Activated effector memory CD4-positive, alpha-beta T cell treated with anti-CD3 and anti-CD28 coated beads, Interleukin-2, amount 50 U/mL, for 16 hours (primary cell): ENCODE results near the gene SIM2.

Experiments used
- DNase-seq: peaks from one replicate; pipeline ENCODE4 v3.0.0-alpha.2; 2020

SIM2 gene

DNA sequence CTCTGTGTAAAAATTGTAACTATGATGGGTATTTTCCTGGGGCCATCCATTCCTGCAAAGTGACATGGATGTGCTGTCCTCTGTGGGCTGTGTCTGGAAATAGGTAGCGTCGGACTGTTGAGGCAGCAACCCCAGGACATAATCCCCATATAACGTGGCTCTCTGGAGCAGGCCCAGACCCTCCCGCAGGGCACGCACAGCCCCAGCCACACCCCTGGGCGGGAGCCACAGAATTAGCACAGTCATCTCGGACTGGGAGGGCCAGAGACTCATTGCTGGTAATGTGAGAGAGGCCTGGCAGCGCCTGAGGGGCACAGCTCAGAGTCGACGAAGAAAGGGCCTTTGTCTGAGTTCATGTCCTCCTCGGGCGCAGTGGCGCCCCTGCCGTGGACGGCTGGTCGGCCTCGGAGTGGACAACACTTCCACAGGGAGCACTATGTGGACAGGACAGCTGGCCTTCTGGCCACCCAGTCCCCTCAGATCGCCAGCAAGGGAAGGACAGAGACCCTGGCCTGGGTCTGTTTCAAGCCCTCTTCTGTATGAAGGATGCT is 20.1 kb downstream of the SIM2 start:
- peak; percentile 56 for DNase-seq

DNA sequence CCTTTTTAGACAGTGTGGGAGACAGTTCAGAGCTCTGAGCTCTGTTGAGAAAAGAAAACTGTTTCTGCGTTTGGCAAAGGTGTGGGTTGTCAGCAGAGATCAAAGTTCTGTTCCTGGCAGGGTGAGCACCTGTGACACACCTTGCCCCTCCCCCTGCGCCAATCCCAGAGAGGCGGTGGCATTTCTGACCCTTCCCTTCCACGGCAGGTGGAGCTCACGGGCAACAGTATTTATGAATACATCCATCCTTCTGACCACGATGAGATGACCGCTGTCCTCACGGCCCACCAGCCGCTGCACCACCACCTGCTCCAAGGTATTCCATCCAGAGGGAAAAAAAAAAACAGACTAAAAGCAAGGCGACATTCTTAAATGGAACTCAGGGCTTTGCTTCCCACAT is 20.7 kb downstream of the SIM2 start:
- peak; percentile 37 for DNase-seq

DNA sequence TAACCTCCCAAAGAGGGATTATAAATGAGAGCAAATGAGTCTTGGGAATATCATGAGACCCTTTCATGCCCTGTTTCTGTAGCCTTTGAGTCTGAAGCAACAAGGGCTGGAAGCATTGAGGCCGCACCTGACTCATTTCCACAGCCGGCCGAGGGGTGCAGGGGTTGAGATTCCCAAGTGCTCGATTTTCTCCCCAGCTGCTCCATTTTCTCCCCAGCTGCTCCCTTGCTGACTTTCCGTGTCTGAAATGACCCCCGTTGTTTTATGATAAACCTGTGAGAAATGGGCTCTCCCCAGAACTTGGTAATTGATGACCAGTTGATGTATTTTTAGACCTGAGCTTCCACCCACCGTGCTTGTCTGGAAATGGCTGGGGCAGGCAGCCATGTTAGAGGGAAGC is 22.9 kb downstream of the SIM2 start:
- peak; percentile 13 for DNase-seq

DNA sequence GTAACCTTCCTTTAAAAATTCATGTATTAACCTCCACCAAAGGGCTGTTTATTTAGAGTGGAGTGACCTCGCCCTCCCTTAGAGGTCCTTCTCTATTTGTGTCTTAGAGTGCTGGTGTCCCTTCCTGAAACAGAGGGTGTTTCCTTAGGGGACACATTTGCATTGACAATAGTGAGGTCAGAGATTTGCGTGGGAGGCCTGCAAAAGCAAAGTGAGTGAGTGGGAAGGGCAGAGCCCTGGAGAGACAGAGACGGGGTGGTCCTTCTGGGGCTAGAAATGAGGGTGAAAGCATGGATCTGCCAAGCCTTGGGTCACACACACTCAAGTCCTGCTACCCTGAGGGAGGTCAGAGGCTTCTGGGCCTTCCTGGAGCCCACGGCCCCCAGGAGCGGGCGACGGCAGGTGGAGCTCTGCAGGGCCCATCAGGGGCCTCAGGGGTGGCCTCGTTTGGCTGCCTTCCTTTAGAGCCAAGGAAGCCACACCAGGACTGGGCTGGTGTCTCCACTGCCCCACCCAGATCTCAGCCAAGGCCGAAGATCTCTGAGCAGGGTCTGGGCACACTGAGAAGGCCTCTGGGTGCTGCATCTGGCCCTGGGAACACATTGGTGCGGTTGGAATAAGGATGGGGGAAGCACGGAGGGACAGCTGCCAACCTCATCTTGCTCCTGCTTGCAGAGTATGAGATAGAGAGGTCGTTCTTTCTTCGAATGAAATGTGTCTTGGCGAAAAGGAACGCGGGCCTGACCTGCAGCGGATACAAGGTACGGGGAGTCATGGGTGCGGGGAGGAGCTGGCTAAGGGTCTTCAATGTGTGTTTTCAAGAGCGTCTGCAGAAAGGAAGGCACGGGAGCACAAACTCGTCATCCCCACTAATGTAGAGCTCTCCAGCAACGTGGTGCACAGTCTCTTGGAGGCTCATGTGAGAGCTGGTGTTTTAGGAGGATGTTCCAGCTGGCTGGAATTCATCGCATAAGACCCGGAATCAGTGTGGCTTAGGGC is 23.8 kb downstream of the SIM2 start:
- DNase-seq, result peak; percentile 41

DNA sequence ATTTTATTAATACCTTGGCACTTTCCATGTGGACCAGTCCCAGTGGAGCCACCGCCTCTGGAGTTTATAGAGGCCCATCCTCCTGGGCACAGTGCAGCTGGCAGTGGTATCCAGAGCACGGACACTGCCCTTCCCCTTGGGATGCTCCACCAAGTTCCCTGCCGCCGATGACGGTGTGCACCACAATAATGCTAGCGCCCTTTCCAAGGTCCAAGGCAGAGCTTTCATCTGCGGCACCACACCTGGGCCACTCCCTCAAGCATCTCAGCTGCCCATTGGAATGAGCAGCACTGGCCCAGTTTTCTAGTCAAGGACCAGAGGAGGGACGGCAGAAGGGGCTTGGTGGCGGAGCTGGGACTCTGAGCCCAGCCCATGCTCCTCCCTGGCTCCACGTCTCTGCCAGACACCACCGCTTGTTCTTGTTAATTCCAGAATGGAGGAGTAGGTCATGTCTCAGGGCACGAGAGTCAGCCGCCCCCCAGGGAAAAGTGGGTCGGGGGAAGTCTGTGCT is 24.5 kb downstream of the SIM2 start:
- peak; percentile 54 for DNase-seq

DNA sequence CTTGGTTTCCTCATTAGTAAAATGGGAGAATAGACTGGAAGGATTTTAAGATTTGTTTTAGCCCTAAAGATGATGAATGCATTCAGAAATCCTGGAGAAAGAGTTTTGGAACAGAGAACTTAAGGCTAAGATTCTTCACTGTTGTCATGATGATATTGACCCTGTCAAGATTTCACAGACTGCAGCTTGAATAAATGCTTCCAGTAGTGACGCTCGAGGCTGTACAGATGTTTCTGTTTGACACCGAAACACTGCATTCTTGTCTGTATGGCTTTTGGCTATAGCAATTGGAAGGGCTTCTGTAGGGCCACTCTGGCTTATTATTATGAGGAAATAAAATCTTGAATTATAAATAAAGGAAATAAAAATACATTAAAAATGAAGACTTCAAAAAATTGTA is 25.7 kb downstream of the SIM2 start:
- no peak for DNase-seq

DNA sequence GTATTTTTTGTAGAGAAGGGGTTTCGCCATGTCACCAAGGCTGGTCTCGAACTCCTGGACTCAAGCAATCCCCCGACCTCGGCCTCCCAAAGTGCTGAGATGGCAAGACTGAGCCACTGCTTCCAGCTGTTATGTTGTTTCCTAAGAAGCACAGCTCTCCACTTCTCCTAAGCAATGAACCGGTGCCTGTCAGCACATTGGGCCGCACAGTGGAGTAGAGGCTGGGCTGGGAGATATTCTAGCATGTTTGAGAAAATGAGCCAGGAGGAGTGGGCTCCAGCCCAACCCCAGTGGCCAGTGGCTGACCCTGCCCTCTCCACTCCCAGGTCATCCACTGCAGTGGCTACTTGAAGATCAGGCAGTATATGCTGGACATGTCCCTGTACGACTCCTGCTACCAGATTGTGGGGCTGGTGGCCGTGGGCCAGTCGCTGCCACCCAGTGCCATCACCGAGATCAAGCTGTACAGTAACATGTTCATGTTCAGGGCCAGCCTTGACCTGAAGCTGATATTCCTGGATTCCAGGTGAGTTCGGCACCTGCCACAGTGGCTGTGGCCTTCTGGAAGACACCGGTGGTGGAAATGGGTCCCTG is 27.0 kb downstream of the SIM2 start:
- peak; percentile 50 for DNase-seq

DNA sequence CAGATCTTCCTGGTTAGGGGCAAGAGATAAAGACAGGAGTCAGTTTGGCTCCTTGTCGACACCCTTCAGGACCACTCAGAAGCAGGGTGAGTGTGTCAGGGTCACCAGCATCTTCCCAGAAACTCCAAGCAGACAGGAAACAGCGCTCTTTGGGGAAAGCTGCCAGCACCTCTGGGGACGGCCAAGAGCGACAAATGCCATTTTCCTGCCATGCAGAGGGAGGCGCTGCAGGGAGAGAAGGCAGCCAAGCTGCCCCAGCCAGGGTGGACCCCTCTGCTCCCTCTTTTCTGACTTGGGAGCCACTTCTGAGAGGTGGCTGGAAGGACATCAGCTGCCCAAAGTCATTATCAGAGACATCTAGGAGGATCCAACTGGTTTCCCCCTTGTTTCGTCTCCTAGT is 29.0 kb downstream of the SIM2 start:
- DNase-seq, result no peak

DNA sequence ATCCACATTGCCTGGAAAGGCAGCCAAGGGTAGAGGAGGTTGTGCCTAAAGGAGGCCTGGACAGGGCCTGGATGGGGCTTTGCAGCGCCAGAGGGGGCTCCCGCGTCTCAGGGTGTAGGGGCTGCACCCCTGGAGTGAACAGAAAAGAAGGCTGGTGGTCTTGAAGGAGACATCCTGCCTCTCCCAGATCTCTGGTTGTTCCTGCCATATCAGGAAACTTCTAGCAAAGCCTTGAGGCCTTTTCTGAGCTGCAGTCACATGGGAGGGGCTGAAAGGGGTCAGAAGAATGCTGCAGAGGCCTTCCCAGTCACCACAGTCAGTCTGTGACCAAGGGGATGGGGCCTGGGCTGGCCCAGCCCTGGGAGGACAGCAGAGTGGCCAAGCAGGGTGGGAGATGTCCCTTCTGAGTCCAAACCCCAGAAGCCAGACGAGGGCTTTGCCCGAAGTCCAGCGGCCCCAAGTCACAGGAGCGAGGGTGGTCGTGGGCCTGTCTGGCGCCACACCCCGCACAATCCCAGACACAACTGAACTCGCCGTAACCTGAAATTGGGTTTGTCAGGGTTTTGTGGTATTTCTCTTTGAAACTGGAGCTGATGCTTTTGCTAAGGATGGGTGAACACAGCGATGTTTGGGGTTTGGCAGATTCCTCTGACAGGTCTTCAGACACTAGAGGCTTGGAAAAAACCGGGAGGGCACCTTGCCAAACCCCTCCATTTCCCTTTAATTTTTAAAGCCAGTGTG is 29.6 kb downstream of the SIM2 start:
- peak; percentile 51 for DNase-seq

DNA sequence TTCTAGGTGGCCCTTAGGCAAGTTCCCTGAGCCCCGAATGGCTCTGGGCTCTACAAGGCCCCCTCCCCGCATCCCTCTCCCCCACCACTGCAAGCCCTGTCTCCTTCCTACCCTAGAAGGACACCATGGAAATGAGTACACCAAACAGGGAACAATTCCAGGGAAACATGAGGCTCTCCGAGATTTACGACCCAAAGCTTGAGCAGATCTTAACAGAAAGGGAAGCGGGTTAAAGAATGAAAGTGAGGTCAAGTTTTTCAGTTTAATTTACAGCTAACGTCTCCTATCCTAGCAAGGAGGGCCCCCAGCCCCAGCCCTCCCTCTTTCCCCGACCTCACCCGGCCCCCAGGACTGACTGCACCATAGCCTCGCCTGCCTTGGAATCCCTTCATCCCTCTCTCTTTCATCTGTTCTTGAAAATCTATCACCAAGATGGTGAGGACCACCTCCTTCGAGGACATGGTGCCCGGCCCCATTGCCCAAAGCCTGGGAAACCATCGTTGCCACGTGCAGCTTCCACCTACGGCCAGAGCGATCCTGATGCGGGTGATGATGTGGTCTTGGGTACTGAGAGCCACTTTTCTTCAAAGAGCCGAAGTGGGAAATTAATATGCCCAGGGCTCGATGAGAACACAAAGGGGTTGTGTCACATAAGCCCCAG is 30.5 kb downstream of the SIM2 start:
- peak; percentile 33 for DNase-seq

DNA sequence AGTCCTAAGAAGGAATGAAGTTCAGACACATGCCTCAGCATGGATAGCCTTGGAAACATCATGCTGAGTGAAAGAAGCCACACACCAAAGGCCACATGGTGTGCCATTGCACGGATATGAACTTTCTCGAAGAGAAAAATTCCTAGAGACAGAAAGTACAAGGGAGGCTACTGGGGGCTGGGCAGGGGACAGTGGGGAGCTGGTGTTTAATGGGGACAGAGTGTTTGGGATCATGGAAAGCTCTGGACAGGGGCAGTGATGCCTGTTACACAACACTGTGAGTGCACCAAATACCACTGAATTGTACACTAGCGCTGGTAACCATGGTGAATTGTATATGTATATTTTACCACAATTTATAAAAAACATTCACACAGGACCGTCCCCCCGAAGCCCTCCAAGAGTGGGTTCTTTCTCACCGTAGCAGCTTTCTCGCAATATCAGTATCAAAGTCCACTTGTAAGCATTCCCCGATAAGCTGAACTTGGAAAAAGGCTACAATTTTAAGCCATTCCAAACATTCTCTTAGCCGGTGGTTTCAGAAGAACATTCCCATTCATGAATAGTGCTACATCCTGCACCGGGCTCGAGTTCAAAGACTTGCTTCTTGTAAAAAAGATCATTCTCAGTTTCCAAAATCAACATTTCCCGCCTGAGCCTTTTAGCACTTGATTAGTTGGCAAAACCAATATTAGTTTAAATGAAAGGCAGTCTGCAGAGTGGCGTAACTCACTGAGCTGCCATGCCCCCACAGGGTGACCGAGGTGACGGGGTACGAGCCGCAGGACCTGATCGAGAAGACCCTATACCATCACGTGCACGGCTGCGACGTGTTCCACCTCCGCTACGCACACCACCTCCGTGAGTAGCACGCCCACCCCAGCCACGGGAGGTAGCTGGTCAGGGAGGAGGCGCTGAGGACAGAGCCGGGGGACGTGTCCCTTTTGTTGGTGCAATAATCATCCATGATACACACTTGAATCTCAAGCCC is 31.7 kb downstream of the SIM2 start:
- DNase-seq, result peak; percentile 46

DNA sequence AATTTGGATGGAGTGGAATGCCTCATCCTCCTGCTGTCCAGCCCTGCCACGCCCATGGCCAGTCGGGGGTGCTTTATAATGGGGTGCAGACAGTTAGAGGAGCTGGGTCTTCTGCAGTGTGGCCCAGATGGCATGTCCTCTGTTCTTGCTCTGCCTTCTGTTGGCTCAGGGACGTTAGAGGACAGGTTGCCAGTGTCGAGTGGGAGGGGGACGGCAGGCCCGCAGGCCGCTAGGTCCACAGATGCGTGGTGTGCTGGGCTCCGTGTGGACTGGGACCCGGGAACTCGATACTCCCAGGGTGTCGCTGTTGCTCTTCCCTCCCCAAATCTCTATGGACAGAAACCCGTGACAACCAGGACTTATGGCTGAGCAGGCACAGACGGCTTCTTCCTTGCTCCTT is 33.3 kb downstream of the SIM2 start:
- peak; percentile 19 for DNase-seq

DNA sequence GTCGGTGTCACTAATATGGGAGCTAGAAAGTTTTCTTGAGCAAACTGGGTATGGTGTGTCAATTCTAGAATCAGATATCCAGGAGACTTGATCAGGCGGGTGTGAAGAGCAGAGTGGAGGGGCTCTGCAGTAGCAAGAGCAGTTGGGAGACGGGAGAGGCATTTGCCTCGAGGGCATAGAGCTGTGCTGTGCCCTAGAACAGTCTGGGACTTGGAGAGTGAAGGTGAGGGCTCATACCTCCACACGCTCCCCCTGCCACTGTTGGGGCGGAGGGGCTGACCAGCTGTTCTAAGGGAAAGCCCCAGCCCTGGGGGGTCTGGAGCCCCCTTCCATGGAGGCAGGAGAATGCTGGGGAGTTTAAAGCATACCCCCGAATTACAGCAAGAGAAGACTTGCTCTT is 33.8 kb downstream of the SIM2 start:
- DNase-seq, result peak; percentile 9

DNA sequence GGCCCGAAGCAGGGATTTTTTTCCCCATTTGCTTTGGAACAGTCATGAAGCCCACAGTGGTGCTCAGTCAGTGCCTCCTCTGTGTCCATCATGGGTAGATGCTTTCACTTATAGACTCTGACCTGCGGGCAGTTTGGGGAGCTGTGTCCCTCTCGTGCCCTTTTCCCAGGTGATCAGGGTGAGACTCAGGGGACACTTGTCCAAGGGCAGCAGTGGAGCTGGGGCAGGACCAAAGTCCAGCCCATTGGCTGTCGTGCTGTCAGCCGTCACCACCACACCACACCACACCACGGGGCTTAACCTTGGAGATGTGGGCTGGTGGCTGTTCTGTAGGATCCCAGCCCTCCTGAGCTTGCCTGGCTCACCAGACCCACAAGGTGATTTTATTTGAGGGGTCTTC is 34.9 kb downstream of the SIM2 start:
- DNase-seq, result peak; percentile 30

DNA sequence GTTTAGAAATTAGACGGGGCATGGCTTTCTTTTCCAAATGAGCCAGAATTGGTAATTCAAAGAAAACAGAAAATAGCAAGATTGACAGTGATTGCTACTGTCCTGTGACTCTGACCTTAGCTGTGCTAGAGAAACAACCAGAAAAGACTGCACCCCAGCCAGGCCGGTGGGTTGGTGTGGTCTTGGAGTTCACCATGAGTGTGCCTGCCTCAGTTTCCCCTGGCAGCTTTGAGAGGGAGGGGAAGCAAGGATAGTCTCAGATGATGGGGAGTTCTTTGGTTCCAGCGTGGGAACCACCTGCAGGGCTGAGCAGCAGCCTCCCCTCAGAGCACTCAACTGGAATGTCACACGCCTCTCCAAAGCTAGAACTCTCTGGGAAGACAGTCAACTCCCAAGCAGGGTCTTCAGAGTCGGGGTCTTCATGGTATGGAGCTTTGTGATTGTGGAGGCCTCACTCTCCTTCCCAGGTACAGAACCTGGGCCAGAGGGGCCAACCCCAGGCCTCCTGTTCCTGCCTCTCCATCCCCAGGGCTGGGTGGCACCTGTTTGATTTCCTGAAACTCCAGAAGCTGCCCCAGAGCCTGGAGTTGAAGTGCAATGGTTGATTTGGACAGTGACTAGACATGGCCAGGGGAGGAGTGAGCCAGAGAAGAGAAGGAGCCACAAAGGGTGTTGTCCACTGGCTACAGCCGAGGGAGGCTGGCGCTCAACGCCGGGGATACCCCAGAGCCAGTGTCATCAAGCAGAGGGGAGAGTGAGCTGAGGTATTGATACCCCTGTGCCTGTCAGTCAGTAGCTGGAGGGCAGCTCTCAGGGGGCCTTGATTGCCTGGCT is 35.7 kb downstream of the SIM2 start:
- DNase-seq, result peak; percentile 28

DNA sequence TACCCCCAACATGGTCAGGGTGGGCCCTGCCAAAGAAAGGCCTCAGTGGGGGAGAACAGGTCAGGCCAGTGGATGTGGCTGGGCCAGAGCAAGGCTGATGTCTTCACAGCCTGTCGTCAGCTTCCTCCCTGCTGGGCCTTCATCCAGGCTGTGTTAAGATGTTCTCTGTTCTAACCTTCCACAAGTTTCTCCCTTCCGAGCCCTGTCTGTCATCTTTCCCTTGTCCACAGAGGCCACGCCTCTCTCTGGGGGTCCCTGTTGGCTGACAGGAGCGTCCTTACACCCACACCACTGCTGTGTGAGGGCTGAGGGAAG is 36.2 kb downstream of the SIM2 start:
- peak; percentile 6 for DNase-seq

DNA sequence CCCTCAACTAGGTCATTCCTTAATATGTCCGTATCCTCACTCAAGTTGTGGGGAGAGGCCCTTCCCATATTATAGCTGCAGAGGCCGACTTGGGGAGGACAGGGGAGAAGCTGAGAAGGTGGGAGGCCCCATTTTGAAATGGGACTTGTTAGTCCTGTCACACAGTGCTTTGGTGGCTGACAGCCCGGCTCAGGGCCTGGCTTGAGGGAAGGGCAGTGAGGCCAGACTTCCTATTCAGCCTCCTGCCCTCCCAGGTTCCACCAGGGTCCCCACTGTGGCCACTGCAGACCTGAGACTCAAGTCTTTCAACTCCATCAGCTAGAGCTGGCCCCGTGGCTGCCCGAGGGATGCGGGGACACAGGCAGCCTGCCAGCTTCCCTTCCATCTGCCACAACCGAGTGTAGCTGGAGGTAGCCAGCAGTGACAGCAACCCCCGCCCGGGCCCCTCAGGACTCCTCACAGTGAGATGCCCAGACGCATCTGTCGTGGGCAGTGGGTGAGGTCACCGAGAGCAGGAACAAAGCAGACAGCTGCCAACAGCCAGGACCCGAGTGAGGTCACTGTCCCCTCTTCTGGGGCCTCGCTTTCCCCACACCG is 36.9 kb downstream of the SIM2 start:
- peak; percentile 50 for DNase-seq

DNA sequence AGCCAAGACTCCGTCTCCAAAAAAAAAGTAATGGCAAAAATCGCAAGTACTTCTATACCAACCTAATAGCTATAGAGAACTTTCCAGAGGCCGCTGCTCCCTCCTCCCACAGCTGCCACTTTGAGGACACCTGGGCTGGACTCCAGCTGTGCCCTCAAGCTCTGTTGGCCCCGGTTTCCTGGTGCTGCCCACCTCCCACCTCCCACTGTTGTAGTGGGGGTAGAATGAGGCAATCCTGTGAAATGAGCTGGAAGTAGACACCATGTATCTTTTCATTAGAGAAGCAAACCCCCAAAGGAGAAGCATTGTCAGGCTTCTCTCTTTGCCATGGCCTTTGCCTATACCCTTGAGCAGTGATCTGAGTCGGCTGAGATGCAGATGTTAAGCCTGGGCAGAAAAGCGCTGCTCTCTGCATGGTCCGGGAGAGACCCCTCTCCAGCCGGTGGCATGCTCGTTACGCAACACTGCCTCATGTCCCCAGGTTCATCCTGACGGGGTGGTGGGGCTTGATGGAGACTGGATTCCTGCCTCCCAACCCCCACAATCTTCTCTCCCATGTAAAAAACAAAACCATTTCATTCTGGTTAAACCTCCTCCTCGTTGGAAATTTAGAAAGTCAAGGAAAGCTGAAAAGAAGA is 39.7 kb downstream of the SIM2 start:
- DNase-seq, result peak; percentile 22

DNA sequence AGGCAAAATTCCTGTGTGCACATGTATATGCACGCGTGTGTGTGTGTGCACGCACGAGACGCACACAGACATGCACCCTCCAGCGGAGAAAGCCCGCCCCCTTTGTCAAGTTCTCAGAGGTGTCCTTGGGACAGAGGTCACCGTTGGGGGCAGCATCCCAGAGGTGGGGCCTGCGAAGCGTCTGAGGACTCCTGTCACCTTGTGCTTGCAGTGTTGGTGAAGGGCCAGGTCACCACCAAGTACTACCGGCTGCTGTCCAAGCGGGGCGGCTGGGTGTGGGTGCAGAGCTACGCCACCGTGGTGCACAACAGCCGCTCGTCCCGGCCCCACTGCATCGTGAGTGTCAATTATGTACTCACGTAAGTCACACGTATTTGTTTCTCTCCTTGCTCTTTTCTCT is 42.6 kb downstream of the SIM2 start:
- peak; percentile 60 for DNase-seq

DNA sequence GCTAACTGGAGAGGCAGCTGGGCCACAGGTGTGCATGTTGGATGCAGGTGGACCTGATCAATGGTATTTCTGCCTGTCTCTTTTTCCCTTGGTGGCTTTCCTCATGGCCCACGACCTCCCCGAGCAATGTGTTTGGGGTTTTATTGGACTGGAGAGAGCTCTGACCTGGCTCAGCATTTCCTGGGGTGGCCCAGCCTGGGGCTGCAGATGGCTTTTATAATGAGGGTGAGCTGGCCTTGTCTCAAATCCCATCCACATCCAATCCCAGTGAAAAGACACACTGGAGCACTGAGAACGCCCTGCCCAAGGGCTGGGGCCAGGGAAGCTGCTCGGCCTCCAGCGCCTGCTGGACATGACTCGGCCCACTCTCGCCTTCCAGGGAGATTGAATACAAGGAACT is 44.1 kb downstream of the SIM2 start:
- peak; percentile 39 for DNase-seq
